ENCODE data around the gene SERPINA5.

DNA sequence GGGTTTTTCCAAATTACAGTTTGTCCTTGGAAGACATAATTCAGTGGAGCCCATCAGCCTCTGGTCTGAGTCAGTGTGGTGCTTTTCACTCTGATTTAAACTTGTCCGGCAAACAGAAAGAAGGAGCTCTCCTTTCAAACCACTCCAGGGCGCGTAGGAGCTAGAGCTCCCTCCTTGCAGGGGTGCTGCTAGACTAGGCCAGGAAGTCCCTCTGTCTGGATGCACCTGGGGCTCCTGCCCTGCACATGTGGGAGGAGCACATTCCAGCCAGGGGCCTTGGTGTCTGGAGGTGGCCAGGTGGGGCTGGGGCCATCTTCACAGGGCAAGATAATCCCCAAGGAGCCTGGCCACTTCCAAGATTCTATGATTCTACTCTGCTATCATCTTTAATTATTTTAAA lies 34.0 kb downstream of the SERPINA5 start:
- TF ChIP-seq, protein P1, sequence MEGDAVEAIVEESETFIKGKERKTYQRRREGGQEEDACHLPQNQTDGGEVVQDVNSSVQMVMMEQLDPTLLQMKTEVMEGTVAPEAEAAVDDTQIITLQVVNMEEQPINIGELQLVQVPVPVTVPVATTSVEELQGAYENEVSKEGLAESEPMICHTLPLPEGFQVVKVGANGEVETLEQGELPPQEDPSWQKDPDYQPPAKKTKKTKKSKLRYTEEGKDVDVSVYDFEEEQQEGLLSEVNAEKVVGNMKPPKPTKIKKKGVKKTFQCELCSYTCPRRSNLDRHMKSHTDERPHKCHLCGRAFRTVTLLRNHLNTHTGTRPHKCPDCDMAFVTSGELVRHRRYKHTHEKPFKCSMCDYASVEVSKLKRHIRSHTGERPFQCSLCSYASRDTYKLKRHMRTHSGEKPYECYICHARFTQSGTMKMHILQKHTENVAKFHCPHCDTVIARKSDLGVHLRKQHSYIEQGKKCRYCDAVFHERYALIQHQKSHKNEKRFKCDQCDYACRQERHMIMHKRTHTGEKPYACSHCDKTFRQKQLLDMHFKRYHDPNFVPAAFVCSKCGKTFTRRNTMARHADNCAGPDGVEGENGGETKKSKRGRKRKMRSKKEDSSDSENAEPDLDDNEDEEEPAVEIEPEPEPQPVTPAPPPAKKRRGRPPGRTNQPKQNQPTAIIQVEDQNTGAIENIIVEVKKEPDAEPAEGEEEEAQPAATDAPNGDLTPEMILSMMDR (conservative IDR thresholded peaks at IDR 0.05 in 1 of 2, IDR thresholded peaks at IDR 0.05 in 1 of 2; ENCODE audit: low read depth in 1 of 2, low read length in 2 of 2) = no peak
- TF ChIP-seq EZH2 (IDR thresholded peaks at IDR 0.05; ENCODE audit: low read length, missing control alignments) = no peak

All from fibroblast of lung (primary cell).